NCI-H774 (cell line): ENCODE results near the gene ZNF837.
"Not testable (repeated sequence)": the region's sequence is repeated elsewhere in the genome, so short reads cannot be mapped to it uniquely, and the experiment has no call there.

Experiments used
- DNase-seq: peaks from one replicate; lab custom pipeline; 2025; lab: John Stamatoyannopoulos, UW

ZNF837 gene

GRCh38 chr19:58395979-58396627 is 15.3 kb upstream of the ZNF837 start:
- DNase-seq = no peak

- no peak for DNase-seq
Measured at GRCh38 chr19:58395220-58395978, 14.6 kb upstream of the ZNF837 start, which contains the start of gene RNF225. RNF225 (plus strand) TSS chr19:58395656; CDS start chr19:58396090, 434 bp downstream.

DNA sequence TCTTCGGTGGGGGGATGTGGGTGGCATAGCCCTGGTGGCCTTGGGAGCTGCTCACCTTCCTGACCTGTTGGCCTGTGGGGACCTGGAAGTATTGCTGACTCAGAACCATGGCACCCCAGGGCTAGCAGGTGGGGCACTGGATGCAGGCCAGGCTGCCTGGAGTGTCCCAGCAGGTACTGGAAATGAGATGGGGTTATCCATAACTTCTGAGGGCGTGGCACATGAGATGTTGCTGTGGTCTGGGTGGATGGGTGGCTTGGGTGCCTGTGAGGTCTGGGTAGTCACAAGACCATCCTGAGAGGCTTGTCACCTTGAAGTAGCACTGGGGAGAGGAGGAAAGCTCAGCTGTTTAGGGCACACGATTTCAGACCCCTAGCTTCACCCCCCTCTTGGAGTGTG is 14.0 kb upstream of the ZNF837 start:
- DNase-seq = no peak

DNA sequence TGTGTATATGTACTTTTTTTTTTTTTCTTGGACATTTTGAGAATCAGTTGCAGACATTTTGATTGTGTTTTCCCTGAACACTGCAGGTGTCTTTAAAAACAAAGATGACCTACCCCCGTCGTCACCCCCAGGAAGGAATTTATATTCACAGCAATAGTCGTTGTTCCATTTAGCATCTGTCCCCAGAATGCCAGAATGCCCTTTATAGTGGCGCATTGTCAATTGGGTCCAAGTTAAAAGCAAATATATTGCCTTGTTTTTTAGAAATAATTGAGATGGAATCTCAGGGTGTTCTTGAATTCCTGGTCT is 12.8 kb upstream of the ZNF837 start:
- no peak for DNase-seq

DNA sequence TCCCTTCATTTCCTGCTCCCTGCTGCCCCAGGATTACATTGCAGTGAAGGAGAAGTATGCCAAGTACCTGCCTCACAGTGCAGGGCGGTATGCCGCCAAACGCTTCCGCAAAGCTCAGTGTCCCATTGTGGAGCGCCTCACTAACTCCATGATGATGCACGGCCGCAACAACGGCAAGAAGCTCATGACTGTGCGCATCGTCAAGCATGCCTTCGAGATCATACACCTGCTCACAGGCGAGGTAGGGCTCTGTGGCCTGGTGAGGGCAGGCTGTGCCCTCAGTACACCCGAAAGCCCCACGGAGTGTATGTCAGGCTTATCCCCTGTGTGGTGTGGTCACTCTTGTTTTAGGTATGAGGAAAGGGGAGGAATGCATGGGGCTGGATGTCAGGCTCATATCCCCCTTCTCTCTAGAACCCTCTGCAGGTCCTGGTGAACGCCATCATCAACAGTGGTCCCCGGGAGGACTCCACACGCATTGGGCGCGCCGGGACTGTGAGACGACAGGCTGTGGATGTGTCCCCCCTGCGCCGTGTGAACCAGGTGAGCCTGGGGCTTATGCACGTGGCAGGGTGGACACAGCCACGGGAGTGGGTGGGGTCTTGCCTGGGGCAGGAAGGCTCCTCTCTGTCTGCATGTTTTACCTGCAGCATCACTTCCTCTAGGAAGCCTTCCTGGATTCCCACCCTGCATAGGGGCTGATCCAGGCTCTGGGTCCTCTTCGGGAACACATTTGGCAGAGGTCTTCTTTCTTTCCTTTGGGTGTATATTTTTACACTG is 12.3 kb upstream of the ZNF837 start:
- DNase-seq = no peak

GRCh38 chr19:58388175-58388526 is 7.3 kb upstream of the ZNF837 start:
- no peak for DNase-seq

GRCh38 chr19:58387338-58388174 is 6.7 kb upstream of the ZNF837 start:
- DNase-seq = no peak

GRCh38 chr19:58386576-58387337 is 5.9 kb upstream of the ZNF837 start, which contains the start of gene RPS5:
RPS5 (plus strand) TSS chr19:58387269; CDS start chr19:58388138, 869 bp downstream.
- peak; percentile 98 for DNase-seq

GRCh38 chr19:58385891-58386575 is 5.2 kb upstream of the ZNF837 start:
- DNase-seq = no peak

DNA sequence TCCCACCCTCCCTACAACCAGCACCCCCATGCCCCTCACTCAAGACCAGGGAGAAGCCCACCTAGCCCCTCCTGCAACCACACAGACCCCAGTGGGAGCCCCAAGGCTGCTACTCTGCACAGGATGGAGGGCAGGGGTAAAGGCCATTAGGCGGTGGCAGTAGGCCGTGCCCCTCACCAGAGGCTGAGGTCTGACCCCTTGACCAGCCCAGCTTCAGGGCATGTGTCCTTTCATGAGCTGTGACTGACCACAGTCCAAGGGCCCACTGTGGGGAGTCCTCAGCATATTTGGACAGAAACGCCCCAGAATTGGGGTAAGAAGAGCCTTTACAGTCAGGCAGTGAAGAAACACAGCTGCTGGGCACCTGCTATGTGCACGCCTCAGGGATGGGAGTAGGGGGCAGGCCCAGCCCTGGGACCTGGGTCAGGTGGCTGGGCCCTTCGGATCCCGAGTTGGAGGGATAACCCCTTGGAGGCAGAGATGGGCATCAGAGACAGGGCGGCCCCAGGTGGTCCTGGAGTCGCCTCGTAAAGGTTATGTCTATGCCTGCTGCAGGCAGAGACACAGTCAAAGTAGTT is 4.6 kb upstream of the ZNF837 start:
- DNase-seq = no peak

DNA sequence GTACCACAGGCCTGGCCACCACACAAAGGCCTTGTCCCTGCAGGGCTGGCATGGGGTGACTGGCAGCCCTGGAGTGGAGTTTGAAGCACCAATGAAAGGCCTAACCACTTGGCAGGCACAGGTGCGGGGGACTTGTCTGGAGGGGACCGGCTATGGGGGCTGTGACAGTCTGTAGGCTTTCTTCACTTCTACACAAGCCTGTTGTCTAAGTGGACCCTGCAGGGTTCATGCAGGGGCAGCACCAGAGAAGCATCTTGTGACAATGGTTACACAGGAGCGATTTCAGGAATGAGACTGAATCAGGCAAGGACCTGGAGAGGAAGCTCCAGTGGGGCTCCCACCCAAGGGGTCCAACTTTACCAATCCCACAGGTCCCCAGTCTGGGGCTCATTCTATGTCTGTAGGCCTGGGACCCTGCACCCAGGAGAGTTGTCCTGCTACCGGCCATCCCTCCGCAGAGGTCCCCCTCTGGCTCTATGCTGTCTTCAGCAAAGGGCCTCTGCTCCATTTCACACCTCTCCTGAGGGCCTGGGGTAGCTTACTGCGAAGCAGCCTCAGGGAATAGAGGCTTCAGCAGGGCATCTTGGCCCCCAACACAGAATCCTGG is 2.3 kb upstream of the ZNF837 start:
- no peak for DNase-seq

- no peak for DNase-seq
Measured at GRCh38 chr19:58381460-58382212, 806 bp upstream of the ZNF837 start.

DNA sequence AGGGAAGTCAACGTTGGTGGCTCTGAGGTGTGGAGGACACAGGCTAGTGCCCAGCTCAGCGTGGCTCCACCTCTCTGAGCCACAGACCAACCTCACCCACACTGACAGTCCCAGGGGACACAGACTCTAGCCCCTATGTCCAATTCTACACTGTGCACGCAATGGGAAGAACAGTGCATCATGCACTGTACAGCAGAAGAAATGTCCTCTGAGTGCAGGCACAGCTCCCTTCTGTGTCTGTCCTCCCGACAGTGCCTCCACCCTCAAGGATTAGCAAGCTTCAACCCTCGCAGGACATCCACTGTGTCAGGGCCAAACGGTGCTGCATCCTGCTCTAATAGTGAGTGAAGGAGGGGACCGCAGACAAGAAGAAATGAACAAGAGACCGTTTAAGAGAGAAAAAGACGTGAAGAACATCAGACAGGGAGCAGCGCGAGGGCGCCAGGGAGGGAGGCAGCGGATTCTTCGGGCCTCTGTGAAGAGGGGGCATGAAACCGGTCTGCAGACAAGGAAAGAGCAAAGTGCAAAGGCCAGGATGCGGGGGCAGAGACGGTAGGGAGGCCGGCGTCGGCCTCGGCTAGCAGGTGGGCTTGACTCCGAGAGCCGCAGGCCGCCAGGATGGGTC is 681 bp downstream of the ZNF837 start:
- DNase-seq = no peak

DNA sequence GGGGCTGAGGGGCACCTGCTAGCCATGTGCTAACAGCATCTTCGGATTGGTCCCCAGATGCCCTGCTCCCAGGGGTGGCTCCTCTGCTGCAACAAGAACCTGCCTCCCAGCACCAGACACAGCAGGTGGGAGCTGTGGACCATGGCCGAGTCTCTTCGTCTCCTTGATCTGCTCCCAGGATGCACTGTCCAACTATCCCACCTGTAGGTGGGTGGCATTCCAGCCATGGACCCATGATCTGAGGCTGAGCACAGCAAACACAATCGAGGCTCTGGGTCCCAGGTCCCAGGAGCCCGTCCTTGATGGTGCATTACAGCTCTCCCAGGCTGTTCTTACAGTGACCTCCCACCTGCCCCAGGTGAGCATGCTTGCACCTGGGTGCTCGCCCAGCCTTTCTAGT is 1.6 kb downstream of the ZNF837 start:
- no peak for DNase-seq

DNA sequence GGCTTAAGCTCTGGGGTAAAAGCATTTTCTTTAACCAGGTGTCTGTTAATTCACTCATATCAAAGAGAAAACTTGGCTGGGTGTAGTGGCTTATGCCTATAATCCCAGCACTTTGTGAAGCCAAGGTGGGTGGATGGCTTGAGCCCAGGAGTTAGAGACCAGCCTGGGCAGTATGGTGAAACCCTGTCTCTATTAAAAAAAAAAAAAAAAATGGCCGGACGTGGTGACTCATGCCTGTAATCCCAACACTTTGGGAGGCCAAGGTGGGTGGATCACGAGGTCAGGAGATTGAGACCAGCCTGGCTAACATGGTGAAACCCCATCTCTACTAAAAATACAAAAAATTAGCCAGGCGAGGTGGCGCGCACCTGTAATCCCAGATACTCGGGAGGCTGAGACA is 4.1 kb downstream of the ZNF837 start:
- not testable (repeated sequence) for DNase-seq

DNA sequence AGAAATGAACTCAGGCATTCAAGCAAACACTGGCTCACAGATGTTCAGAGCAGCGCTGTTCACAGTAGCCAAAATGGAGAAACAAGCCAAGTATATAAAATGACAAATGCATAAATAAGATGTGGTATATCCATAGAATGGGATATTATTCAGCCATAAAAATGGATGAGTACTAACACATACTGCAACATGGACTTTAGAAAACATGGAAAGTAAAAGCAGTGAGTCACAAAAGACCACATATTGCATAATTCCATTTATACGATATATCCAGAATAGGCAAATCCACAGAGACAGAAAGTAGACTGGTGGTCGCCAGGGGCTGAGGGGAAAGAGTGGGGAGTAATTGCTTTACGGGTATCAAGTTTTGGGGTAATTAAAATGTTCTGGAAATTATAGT is 6.6 kb downstream of the ZNF837 start:
- DNase-seq = no peak

DNA sequence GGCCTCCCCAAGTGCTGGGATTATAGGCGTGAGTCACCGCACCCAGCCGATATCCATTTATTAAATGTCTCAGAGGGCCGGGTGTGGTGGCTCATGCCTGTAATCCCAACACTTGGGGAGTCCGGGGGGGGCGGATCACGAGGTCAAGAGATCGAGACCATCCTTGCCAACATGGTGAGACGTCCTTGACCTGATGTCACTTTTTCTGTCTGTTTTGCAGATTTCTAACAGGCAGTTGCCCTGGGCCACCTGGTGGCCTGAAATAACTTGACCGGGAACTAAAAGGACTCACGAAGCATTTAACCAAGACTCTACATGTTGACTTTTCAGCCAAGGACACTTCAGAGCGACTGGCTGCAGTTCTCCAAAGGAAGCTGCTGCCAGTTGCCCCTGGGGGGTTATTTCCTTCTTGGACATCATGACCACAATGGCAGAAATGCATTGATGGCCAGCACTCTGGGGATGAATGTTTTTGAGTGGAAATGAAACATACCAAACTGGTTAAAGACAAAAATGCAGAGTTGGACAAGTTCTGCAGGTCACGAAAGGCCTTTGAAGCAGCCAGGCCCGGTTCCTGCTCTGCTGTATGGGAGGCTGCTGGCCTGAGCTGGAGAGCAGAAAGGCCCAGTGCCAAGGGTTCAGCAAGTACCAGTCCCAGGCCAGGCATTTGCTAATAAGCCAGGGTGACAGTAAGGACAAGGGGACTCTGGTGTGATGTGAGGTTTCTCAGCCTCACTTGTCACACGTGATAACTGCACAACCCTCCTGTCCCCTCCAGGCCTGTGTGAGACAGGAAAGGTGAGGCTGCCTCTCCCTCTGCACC is 8.3 kb downstream of the ZNF837 start:
- no peak for DNase-seq
